Muscle layer of duodenum (tissue), 2 donors: ENCODE measurements around the gene AMPD3.

Experiments
- H3K27ac ChIP-seq: one replicate; pipeline ENCODE4 v1.7.0; 2013; ENCODE audit warnings: mild to moderate bottlenecking, low read length
- H3K27me3 ChIP-seq: one replicate; pipeline ENCODE4 v1.7.0; 2013; ENCODE audit warnings: low read depth, mild to moderate bottlenecking, control low read depth, low read length
- H3K36me3 ChIP-seq, 2 donors: one replicate each; pipeline ENCODE4 v1.7.0; 2013; ENCODE audit warnings: low read length in 2 of 2, control low read depth in 1 of 2, mild to moderate bottlenecking in 1 of 2; ENCODE audit not compliant: insufficient read depth in 2 of 2, control insufficient read depth in 1 of 2
- H3K4me1 ChIP-seq, 2 donors: one replicate each; pipeline ENCODE4 v1.7.0; 2013; ENCODE audit warnings: low read length in 2 of 2, mild to moderate bottlenecking in 2 of 2, control low read depth in 1 of 2, moderate library complexity in 1 of 2; ENCODE audit not compliant: insufficient read depth in 2 of 2, control insufficient read depth in 1 of 2
- H3K4me3 ChIP-seq, 2 donors: one replicate each; pipeline ENCODE4 v1.7.0; 2013; ENCODE audit warnings: low read length in 2 of 2, low read depth in 1 of 2, mild to moderate bottlenecking in 1 of 2
- H3K9me3 ChIP-seq, 2 donors: one replicate each; pipeline ENCODE4 v1.7.0; 2013; ENCODE audit warnings: low read length in 2 of 2, control low read depth in 1 of 2, mild to moderate bottlenecking in 1 of 2; ENCODE audit not compliant: control insufficient read depth in 1 of 2
- donor health status: healthy.

The AMPD3 gene

GRCh38 chr11:10473371-10473770, 18.3 kb downstream of the AMPD3 start:
- Histone ChIP-seq H3K4me1 (no peaks in the 10 kb centered on the region), H3K9me3 (no peaks in the 10 kb centered on the region), H3K36me3 (no peaks in the 10 kb centered on the region), H3K27me3 (no peaks in the 10 kb centered on the region), H3K27ac (no peak overlapping the region), H3K4me3 (no peak overlapping the region)

- Histone ChIP-seq H3K36me3 (no peaks in the 10 kb centered on the region), H3K27me3 (no peaks in the 10 kb centered on the region), H3K4me3 (no peak overlapping the region), H3K9me3 (no peaks in the 10 kb centered on the region), H3K27ac (no peak overlapping the region), H3K4me1 (no peaks in the 10 kb centered on the region)
Observed at GRCh38 chr11:10474551-10474950, 19.5 kb downstream of the AMPD3 start.

DNA sequence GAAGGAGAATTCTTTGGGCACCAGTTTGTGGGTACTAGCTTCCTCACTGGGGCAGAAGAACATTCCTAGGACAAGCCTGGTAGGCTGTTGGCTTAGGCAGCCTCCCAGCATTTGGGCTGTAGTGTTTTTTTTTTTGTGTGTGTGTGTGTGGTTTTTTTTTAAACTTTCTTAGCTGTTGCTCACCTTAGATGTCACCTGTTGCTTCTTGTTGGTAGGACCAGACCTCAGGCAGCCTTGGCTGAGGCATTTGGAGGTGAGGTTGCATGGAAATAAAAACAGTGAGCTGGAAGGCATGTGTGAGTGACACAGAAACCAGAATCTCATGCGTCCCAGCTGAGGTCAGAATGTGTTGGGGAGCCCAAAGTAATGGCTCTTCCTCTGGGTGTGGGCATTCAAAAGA, 21.3 kb downstream of the AMPD3 start:
- Histone ChIP-seq H3K27me3 (no peaks in the 10 kb centered on the region), H3K36me3 (no peaks in the 10 kb centered on the region), H3K4me1 (no peaks in the 10 kb centered on the region), H3K27ac (no peak overlapping the region), H3K9me3 (no peaks in the 10 kb centered on the region), H3K4me3 (no peak overlapping the region)

DNA sequence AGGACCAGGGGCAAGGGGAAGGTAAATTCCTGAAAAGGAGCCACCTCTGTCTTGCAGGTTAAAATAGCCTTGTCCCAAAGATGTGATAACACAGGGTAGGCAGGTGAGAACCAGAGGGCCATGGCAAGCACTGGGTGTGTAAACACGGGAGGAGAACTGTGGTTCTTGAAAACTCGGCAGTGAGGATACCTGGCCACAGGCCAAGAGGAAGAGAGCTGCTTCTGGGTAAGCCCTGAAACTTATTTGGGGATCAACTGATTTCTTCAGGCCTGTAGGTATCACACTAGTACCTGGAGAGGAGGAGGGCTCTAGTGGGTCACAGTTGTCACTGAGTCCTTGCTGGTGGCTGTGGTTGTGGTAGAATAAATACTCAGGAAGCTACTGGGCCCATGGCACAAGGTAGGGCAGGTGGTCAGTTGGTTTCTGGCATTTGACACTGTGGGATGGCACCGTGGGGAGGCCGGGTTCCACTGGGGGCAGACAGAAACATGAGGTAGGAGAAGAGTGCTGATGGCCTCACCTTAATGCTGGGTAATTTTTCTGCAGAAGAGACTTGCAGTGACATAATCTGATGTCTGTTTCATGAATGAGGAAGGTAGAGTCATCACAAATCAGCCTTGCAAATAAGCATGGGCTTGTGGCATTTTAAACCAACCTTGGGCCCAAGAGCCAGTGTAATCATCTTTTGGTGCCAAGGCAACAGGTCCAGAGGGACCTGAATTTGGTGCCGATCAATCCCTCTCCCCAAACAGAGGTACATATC, 22.0 kb downstream of the AMPD3 start:
- Histone ChIP-seq H3K27ac (no peak overlapping the region), H3K4me3 (no peak overlapping the region), H3K4me1 (no peaks in the 10 kb centered on the region), H3K9me3 (no peaks in the 10 kb centered on the region), H3K27me3 (no peaks in the 10 kb centered on the region), H3K36me3 (no peaks in the 10 kb centered on the region)

DNA sequence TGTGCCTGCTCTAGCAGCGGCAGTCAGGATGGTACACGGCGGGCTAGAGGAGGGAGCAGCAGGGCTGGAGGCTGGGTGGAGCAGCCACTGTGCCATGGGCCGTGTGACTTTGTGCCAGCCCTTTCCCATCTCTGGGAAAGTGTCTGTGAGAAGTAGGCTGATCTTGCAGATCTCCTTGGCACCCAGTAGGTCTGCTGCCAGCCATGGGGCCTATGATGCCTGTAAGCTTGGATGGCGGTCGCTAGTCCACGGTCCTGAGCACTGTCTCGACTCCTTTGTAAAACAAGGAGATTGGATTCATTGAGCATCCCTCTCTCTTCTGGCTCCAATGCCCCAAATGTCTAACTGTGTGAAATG, 22.6 kb downstream of the AMPD3 start:
- no peaks in the 10 kb centered on the region for H3K36me3 ChIP-seq
- no peaks in the 10 kb centered on the region for H3K4me1 ChIP-seq
- no peak overlapping the region for H3K4me3 ChIP-seq
- no peak overlapping the region for H3K27ac ChIP-seq
- no peaks in the 10 kb centered on the region for H3K9me3 ChIP-seq
- no peaks in the 10 kb centered on the region for H3K27me3 ChIP-seq

DNA sequence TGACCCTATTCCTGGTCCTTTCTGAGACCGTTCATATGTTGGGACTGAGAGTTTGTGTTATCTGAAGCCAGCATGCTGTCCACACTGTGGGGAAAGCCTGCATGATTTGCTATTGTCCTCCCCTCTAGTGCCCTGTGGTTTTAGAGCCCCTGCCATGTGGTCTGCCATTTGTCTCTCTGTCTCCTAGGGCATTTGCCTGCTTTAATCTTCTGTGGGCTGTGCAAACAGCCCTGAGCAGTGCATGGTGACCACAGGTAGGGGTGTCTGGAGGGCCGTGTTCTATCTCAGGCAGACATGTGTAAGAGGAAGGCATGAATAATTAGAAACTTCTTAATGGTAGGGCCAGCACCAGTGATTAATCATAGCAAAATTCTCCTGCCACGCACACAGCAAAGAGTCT, 23.0 kb downstream of the AMPD3 start:
- no peaks in the 10 kb centered on the region for H3K27me3 ChIP-seq
- H3K4me3 ChIP-seq, result no peak overlapping the region
- peaks cover 0 to 3% of the 10 kb centered on the region in 2 donors for H3K36me3 ChIP-seq
- H3K27ac ChIP-seq, result no peak overlapping the region
- H3K4me1 ChIP-seq, result no peaks in the 10 kb centered on the region
- no peaks in the 10 kb centered on the region for H3K9me3 ChIP-seq

DNA sequence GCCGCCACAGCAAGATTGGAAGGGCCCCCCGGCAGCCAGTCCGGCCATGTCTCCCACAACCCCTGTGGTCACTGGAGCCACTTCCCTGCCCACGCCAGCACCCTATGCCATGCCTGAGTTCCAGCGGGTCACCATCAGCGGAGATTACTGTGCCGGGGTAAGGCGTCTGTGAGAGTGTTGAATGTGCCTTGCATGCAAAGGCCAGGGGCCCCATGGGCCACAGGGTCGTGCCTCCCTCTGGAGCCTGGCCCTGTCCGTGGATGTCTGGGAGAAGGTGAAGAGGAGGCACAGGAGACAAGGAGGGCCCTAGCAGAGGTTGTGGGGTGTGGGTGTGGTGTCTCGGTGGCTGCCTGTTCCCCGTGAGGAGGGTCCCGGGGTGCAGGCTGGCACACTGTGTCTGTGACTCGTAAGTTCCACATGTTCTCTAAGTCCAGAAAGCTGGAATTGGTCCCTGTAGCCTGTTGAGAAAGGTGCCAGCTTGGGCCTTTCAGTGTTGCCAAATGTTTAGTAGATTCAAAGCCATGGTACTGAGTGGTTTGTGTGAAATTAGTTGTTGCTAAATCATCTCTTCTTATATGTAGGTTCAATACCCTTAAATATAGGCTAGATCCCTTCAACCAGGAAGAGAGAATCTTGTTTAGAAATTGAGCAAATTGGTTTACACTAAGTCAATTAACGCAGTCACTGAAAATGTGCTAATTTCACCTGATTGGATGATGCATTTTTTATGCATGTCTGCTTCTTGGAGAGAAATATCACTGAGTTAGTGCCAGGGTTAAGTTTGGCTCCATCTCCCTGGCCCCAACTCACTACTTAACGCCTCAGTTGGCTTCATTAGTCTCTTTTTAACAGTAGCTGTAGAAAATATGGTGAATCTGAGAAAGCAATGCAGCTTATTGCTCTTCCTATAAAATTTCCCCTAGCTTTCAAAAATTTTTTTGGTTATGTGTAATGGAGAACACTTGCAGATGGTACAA, 23.8 kb downstream of the AMPD3 start:
- Histone ChIP-seq H3K27ac (no peak overlapping the region), H3K9me3 (no peaks in the 10 kb centered on the region), H3K4me1 (no peaks in the 10 kb centered on the region), H3K4me3 (no peak overlapping the region), H3K36me3 (peaks cover 0 to 5% of the 10 kb centered on the region in 2 donors), H3K27me3 (no peaks in the 10 kb centered on the region)

DNA sequence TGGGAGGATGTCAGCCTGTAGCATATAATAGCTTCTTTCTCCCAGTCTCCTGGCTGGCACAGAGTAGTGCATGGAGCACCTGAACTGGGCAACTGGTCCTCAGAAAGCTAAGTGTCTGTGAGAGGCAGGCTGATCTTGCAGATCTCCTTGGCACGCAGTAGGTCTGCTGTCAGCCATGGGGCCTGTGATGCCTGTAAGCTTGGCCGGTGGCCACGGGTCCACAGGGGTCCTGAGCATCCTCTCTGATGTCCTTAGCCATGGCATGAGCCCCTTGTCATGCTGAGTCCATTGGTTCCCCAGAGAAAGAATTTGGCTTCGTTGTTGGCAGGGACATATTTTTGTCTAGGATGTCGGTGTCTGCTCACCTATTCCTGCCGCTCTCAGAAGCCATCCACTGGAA, 25.0 kb downstream of the AMPD3 start:
- H3K36me3 ChIP-seq, result peaks cover 0 to 5% of the 10 kb centered on the region in 2 donors
- H3K4me1 ChIP-seq, result no peaks in the 10 kb centered on the region
- no peaks in the 10 kb centered on the region for H3K27me3 ChIP-seq
- H3K27ac ChIP-seq, result no peak overlapping the region
- no peaks in the 10 kb centered on the region for H3K9me3 ChIP-seq
- H3K4me3 ChIP-seq, result no peak overlapping the region

- Histone ChIP-seq H3K27me3 (no peaks in the 10 kb centered on the region), H3K9me3 (no peaks in the 10 kb centered on the region), H3K4me1 (no peaks in the 10 kb centered on the region), H3K4me3 (no peak overlapping the region), H3K27ac (no peak overlapping the region), H3K36me3 (peaks cover 0 to 5% of the 10 kb centered on the region in 2 donors)
Observed at GRCh38 chr11:10480760-10481159, 25.7 kb downstream of the AMPD3 start.

GRCh38 chr11:10481560-10482349, 26.7 kb downstream of the AMPD3 start:
- Histone ChIP-seq H3K4me1 (no peaks in the 10 kb centered on the region), H3K27me3 (no peaks in the 10 kb centered on the region), H3K36me3 (peaks cover 0 to 5% of the 10 kb centered on the region in 2 donors), H3K27ac (no peak overlapping the region), H3K4me3 (no peak overlapping the region), H3K9me3 (no peaks in the 10 kb centered on the region)

GRCh38 chr11:10483174-10483573, 28.1 kb downstream of the AMPD3 start:
- Histone ChIP-seq H3K4me3 (no peak overlapping the region), H3K4me1 (no peaks in the 10 kb centered on the region), H3K27ac (no peak overlapping the region), H3K9me3 (no peaks in the 10 kb centered on the region), H3K27me3 (no peaks in the 10 kb centered on the region), H3K36me3 (peaks cover 0 to 5% of the 10 kb centered on the region in 2 donors)
